Measurements from ENCODE around the gene RASAL2.

- no peak for TF ChIP-seq CTCF (IDR thresholded peaks at IDR 0.05)
- TF ChIP-seq EZH2phosphoT487 (IDR thresholded peaks at IDR 0.05) = no peak
- TF ChIP-seq EZH2 (IDR thresholded peaks at IDR 0.05) = no peak
These were observed 268.8 kb downstream of the RASAL2 start for GRCh38 chr1:178362747-178363146.

Data from neural progenitor cell (in vitro differentiated cells).